Adrenal gland (tissue), 12 donors: ENCODE results near the gene SFI1. TPM values are rescaled to one million over a fixed set of nuclear protein-coding genes. Genes with fewer than 3 reads are reported as not detected.

Experiments
- DNase-seq, 7 donors: peaks; one replicate each; pipeline ENCODE4 v3.0.0-alpha.2; 2019 to 2020
- H3K27ac ChIP-seq, 5 donors: fragments of 200-600 bp; sonication (generic) in 4 of 5; 1 replicate in 3 of 5; 2 replicates in 2 of 5; pipeline versions ENCODE4 v1.5.1 to v1.8.0; 2016 to 2020; ENCODE audit warnings: mild to moderate bottlenecking in 1 of 5
- H3K27me3 ChIP-seq: fragments of 200-600 bp; 2 replicates; pipeline ENCODE4 v1.8.0; 2021
- H3K36me3 ChIP-seq, 2 donors: fragments of 200-600 bp; replicated peaks in 1 of 2; 1 replicate in 1 of 2; 2 replicates in 1 of 2; pipeline versions ENCODE4 v1.5.1 to v1.8.0; 2018 to 2022
- H3K4me1 ChIP-seq, 2 donors: fragments of 200-600 bp; replicated peaks in 1 of 2; 1 replicate in 1 of 2; 2 replicates in 1 of 2; pipeline versions ENCODE4 v1.5.1 to v1.8.0; 2018 to 2021
- H3K4me3 ChIP-seq, 4 donors: fragments of 200-600 bp; sonication (generic) in 3 of 4; one replicate each; pipeline ENCODE4 v1.5.1; 2016 to 2018
- H3K9me3 ChIP-seq, 3 donors: fragments of 200-600 bp; sonication (generic) in 1 of 3; replicated peaks in 1 of 3; 1 replicate in 2 of 3; 2 replicates in 1 of 3; pipeline versions ENCODE4 v1.5.1 to v1.8.0; 2016 to 2021
- CTCF ChIP-seq, 6 experiments: fragments of 450-650 bp in 4 of 6; fragments of 200-600 bp in 2 of 6; sonication (generic) in 1 of 6; IDR thresholded peaks; 1 replicate in 5 of 6; 2 replicates in 1 of 6; pipeline versions ENCODE4 v1.5.1 to v1.8.0; 2016 to 2021; ENCODE audit warnings: antibody characterized with exemption in 6 of 6, mild to moderate bottlenecking in 2 of 6, moderate library complexity in 1 of 6
- POLR2A ChIP-seq, 2 donors: fragments of 450-650 bp; IDR thresholded peaks; one replicate each; pipeline ENCODE4 v1.6.1; 2017; ENCODE audit warnings: antibody characterized with exemption in 2 of 2, mild to moderate bottlenecking in 2 of 2, moderate library complexity in 1 of 2
- WGBS, 4 donors: extraction: QIAGEN DNeasy Blood & Tissue Kit in 2 of 4; methylation state at CpG; one replicate each; pipeline versions ENCODE4 v1.1.5 to v1.1.7; 2013 to 2017; 5-methylcytosine and 5-hydroxymethylcytosine counted together
- intact Hi-C, 2 donors: fragments of 100-400 bp; cut with DNase I; formaldehyde crosslinking; loops; one replicate each; pipeline versions ENCODE4 v1.14.1 to v1.15.0; 2022 to 2023
- polyA plus RNA-seq, 3 donors: library from polyadenylated mRNA; stranded (reverse); fragments of 200-250 nt in 2 of 3; fragments of 350-450 nt in 1 of 3; fragmentation: Illumina TruSeq in 1 of 3; extraction: RNeasy Lipid Tissue Mini Kit (QIAGEN cat#74804) in 1 of 3; gene quantifications; one replicate each; pipeline ENCODE4 v1.2.3, GENCODE V29; 2013 to 2014
- total RNA-seq, 9 donors: library from RNA; depleted of rRNA in 4 of 9; stranded (reverse); fragments of >200 nt in 4 of 9; fragments of 120-200 nt in 1 of 9; fragmentation: NEBNext Ultra II Directional in 1 of 9; extraction: Animal tissue kit (Norgen Biotek cat#: 25700) in 1 of 9; gene quantifications; one replicate each; pipeline versions ENCODE4 v1.1.0 to v1.2.4, GENCODE V29; 2013 to 2023
- donor health status: healthy with polysubstance abuse.
- donor health status: Bipolar disorder and iron deficiency.
- donor health status: DM: yes; HTN: yes; CAD: no.
- donor health status: DM: no; HTN: no; CAD: no.
- donor health status: DM: no; HTN: no; CAD: no.
- donor health status: DM: yes; HTN: yes; CAD: no.

The SFI1 gene
- total and polyA plus RNA-seq, 12 donors = 13.4 to 130 (median 33.1) TPM

- intact Hi-C loops = no loop called here
- H3K27ac ChIP-seq = peak overlapping the region in 3 of 5 donors; percentile 78 to 87 (median 85)
- peaks cover 0 to 3% of the 10 kb centered on the region in 2 donors for H3K36me3 ChIP-seq
- 88 to 97% (median 89%) methylated on average over 11 of the region's 11 CpGs for WGBS, 4 donors
- H3K4me3 ChIP-seq = no peak overlapping the region
- TF ChIP-seq POLR2A (IDR thresholded peaks at IDR 0.05) (no peak), CTCF (IDR thresholded peaks at IDR 0.05) (no peak)
- no peaks in the 10 kb centered on the region for H3K9me3 ChIP-seq
- peaks cover 16 to 21% of the 10 kb centered on the region in 2 donors for H3K4me1 ChIP-seq
- H3K27me3 ChIP-seq = no peaks in the 10 kb centered on the region
- no peak for DNase-seq
These were observed 151.4 kb downstream of the SFI1 start for GRCh38 chr22:31647523-31648320.

GRCh38 chr22:31650391-31650790 is 154.1 kb downstream of the SFI1 start:
- intact Hi-C loops = no loop called here
- H3K4me3 ChIP-seq = no peak overlapping the region
- no peaks in the 10 kb centered on the region for H3K27me3 ChIP-seq
- peaks cover 21 to 22% of the 10 kb centered on the region in 2 donors for H3K4me1 ChIP-seq
- H3K9me3 ChIP-seq = no peaks in the 10 kb centered on the region
- peaks cover 0 to 3% of the 10 kb centered on the region in 2 donors for H3K36me3 ChIP-seq
- H3K27ac ChIP-seq = peak overlapping the region in 4 of 5 donors; percentile 52 to 73 (median 61)
- DNase-seq = peak in 6 of 7 donors; percentile 67 to 77 (median 70)
- TF ChIP-seq POLR2A (IDR thresholded peaks at IDR 0.05) (no peak), CTCF (IDR thresholded peaks at IDR 0.05) (no peak)
- 54 to 60% (median 57%) methylated on average over 6 of the region's 6 CpGs for WGBS, 4 donors

- TF ChIP-seq POLR2A (IDR thresholded peaks at IDR 0.05) = no peak
- TF ChIP-seq CTCF (IDR thresholded peaks at IDR 0.05) = no peak
- Histone ChIP-seq H3K27me3 (no peaks in the 10 kb centered on the region), H3K4me1 (peaks cover 10 to 16% of the 10 kb centered on the region in 2 donors), H3K9me3 (no peaks in the 10 kb centered on the region), H3K4me3 (no peak overlapping the region), H3K27ac (peak overlapping the region in 1 of 5 donors; percentile 64), H3K36me3 (peaks cover 0 to 3% of the 10 kb centered on the region in 2 donors)
- WGBS, 4 donors = 87 to 92% (median 89%) methylated on average over 4 of the region's 4 CpGs
- intact Hi-C loops = no loop called here
- no peak for DNase-seq
These were observed 155.3 kb downstream of the SFI1 start for GRCh38 chr22:31651664-31652063.

GRCh38 chr22:31652088-31652487 is 155.8 kb downstream of the SFI1 start:
- 87 to 93% (median 89%) methylated on average over 9 of the region's 9 CpGs for WGBS, 4 donors
- DNase-seq = no peak
- no peak overlapping the region for H3K27ac ChIP-seq
- no peaks in the 10 kb centered on the region for H3K9me3 ChIP-seq
- peaks cover 0 to 3% of the 10 kb centered on the region in 2 donors for H3K36me3 ChIP-seq
- no peak for TF ChIP-seq POLR2A (IDR thresholded peaks at IDR 0.05)
- no peak for TF ChIP-seq CTCF (IDR thresholded peaks at IDR 0.05)
- no peaks in the 10 kb centered on the region for H3K27me3 ChIP-seq
- no peak overlapping the region for H3K4me3 ChIP-seq
- peaks cover 10 to 11% of the 10 kb centered on the region in 2 donors for H3K4me1 ChIP-seq
- intact Hi-C loops = no loop called here
